Fibroblast of lung (primary cell): Measurements from ENCODE around the gene ZNF277.

Source experiments
- EZH2 ChIP-seq: IDR thresholded peaks from 2 replicates; pipeline ENCODE4 v1.5.1; 2012; ENCODE audit warnings: low read length, control low read depth, mild to moderate bottlenecking; ENCODE audit errors: missing control alignments
- TF ChIP-seq, protein P1 (sequence below), 2 donors: IDR thresholded peaks in 1 of 2; conservative IDR thresholded peaks in 1 of 2; 1 replicate in 1 of 2; 2 replicates in 1 of 2; pipeline ENCODE4 v1.5.1; 2011 to 2012; ENCODE audit warnings: low read length in 2 of 2, control low read depth in 1 of 2, inconsistent platforms in 1 of 2, low read depth in 1 of 2, mild to moderate bottlenecking in 1 of 2

DNA sequence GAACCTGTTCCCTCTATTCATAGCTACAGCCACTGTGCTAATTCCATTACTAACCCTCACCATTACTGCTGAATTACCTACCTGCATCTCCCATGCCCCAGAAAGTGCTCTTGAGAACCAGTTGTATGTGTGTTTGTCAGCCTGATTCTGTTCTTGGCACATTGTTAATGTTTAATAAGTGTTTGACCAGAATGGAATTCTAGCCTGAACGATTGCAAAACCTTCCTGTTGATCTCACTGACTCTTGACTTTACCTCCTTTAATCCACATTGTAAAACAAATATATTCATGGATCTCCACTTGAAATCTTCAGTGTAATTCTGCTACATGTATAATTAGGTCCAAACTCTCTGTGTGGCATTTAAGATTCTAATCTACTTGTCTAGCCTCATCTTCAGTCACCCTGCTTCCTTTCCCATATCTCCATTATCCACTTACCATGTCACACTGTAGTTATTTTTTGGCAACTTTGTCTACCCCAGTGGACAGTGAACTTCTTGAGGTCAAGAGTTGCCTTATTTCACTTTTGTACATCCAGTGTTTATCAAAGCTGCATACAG, 4.9 kb downstream of the ZNF277 start:
- TF ChIP-seq, protein P1, sequence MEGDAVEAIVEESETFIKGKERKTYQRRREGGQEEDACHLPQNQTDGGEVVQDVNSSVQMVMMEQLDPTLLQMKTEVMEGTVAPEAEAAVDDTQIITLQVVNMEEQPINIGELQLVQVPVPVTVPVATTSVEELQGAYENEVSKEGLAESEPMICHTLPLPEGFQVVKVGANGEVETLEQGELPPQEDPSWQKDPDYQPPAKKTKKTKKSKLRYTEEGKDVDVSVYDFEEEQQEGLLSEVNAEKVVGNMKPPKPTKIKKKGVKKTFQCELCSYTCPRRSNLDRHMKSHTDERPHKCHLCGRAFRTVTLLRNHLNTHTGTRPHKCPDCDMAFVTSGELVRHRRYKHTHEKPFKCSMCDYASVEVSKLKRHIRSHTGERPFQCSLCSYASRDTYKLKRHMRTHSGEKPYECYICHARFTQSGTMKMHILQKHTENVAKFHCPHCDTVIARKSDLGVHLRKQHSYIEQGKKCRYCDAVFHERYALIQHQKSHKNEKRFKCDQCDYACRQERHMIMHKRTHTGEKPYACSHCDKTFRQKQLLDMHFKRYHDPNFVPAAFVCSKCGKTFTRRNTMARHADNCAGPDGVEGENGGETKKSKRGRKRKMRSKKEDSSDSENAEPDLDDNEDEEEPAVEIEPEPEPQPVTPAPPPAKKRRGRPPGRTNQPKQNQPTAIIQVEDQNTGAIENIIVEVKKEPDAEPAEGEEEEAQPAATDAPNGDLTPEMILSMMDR (conservative IDR thresholded peaks at IDR 0.05 in 1 of 2, IDR thresholded peaks at IDR 0.05 in 1 of 2; ENCODE audit: low read depth in 1 of 2, low read length in 2 of 2): no peak
- no peak for TF ChIP-seq EZH2
